ENCODE data around the gene PTPN11. TPM values are rescaled to one million over a fixed set of nuclear protein-coding genes. Genes with fewer than 3 reads are reported as not detected.
A peak's percentile ranks its signal among the peaks of the same experiment; 100 is the strongest.

Gene PTPN11
- 100 to 1,000 TPM in 1 of 3 donors, 10 to 100 TPM in 2; 53.5 to 118 (median 70.7) TPM for total RNA-seq
- long read RNA-seq, donor 1, full-length matches to known transcripts: 63 of 90 reads
- long read RNA-seq, donor 1, partial matches to known transcripts: 6 of 90 reads
- long read RNA-seq, donor 1, other reads (novel, unspliced or antisense): 21 of 90 reads
- long read RNA-seq, donor 2, full-length matches to known transcripts: 1 of 25 reads
- long read RNA-seq, donor 2, partial matches to known transcripts: 21 of 25 reads
- long read RNA-seq, donor 2, other reads (novel, unspliced or antisense): 3 of 25 reads

DNA sequence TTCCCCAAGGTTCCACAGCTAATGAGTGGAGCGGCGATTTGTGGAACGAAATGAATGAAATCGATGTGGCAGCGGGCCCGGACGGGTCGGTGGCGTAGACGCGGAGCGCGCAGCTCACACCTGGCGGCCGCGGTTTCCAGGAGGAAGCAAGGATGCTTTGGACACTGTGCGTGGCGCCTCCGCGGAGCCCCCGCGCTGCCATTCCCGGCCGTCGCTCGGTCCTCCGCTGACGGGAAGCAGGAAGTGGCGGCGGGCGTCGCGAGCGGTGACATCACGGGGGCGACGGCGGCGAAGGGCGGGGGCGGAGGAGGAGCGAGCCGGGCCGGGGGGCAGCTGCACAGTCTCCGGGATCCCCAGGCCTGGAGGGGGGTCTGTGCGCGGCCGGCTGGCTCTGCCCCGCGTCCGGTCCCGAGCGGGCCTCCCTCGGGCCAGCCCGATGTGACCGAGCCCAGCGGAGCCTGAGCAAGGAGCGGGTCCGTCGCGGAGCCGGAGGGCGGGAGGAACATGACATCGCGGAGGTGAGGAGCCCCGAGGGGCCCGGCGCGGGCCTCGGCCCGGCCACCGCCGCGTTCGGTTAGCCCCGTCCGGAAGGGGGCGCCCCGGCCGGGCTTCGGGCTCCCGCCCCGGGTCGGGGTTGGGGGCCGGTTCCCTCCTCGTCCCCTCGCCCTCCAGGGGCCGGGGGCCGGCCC is at the start of gene PTPN11:
Gene PTPN11 (plus strand): TSS at position 340 of the 689 bp plus-strand sequence. CDS start 165 bp downstream, at position 505.
- Histone ChIP-seq H3K9me3 (no peaks in the 10 kb centered on the region), H3K4me3 (peak within 1 kb of the TSS; percentile 93), H3K36me3 (ENCODE audit: low read depth) (no peaks in the 10 kb centered on the region), H3K4me1 (ENCODE audit: low read depth) (peaks cover 18% of the 10 kb centered on the region)
- TF ChIP-seq, protein P1, sequence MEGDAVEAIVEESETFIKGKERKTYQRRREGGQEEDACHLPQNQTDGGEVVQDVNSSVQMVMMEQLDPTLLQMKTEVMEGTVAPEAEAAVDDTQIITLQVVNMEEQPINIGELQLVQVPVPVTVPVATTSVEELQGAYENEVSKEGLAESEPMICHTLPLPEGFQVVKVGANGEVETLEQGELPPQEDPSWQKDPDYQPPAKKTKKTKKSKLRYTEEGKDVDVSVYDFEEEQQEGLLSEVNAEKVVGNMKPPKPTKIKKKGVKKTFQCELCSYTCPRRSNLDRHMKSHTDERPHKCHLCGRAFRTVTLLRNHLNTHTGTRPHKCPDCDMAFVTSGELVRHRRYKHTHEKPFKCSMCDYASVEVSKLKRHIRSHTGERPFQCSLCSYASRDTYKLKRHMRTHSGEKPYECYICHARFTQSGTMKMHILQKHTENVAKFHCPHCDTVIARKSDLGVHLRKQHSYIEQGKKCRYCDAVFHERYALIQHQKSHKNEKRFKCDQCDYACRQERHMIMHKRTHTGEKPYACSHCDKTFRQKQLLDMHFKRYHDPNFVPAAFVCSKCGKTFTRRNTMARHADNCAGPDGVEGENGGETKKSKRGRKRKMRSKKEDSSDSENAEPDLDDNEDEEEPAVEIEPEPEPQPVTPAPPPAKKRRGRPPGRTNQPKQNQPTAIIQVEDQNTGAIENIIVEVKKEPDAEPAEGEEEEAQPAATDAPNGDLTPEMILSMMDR (IDR thresholded peaks at IDR 0.05): peak; percentile 19
- ATAC-seq (peak; percentile 98), DNase-seq (peak; percentile 92 to 95 (median 94))
- intact Hi-C loops (cut with DNase I, micrococcal nuclease): no loop called here

DNA sequence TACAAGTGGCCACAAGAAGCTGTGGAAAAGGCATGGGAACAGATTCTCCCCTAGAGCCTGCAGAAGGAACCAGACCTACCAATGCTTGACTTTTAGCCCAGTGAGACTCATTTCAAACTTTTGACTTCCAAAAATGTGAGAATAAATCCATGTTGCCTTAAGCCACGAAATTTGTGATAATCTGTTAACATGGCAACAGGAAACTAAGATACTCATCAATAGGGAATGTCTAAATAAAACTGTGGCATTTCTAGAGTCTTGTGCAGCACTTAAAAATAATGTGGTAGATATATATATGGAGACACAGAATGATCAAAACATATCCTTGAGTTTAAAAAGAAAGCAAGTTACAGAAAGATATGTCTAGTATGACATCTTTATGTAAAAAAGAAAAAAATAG is 48.5 kb upstream of the PTPN11 start:
- TF ChIP-seq, protein P1 (IDR thresholded peaks at IDR 0.05): no peak
- ATAC-seq: no peak
- Histone ChIP-seq H3K9me3 (no peaks in the 10 kb centered on the region), H3K4me3 (no peak overlapping the region), H3K4me1 (ENCODE audit: low read depth) (no peaks in the 10 kb centered on the region), H3K36me3 (ENCODE audit: low read depth) (no peaks in the 10 kb centered on the region)
- no peak for DNase-seq
- intact Hi-C loops (cut with DNase I, micrococcal nuclease): no loop called here

DNA sequence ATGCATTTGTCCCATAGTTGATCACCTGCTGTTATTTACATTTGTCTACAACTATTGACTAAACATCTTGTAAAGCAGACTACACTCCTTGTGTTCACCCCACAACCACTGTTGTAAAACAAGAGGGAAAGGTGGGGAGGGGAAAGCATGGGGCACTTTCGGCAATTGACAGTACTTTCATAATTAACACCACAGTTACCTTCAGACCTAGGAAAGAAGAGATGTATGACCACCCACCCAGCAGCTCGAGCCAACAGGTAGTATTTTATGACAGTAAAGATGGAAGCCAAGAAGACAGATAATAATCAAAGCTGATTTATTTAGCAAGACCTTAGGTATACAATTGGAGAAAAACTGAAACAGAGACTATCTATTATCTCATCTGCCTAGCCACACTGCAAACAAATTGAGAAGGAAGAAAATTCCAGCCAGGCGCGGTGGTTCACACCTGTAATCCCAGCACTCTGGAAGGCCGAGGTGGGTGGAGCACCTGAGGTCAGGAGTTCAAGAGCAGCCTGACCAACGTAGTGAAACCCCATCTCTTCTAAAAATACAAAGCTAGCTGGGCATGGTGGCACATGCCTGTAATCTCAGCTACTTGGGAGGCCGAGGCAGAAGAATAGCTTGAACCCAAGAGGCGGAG is 47.8 kb upstream of the PTPN11 start:
- ATAC-seq (peak; percentile 58), DNase-seq (no peak)
- intact Hi-C loops (cut with DNase I, micrococcal nuclease): no loop called here

DNA sequence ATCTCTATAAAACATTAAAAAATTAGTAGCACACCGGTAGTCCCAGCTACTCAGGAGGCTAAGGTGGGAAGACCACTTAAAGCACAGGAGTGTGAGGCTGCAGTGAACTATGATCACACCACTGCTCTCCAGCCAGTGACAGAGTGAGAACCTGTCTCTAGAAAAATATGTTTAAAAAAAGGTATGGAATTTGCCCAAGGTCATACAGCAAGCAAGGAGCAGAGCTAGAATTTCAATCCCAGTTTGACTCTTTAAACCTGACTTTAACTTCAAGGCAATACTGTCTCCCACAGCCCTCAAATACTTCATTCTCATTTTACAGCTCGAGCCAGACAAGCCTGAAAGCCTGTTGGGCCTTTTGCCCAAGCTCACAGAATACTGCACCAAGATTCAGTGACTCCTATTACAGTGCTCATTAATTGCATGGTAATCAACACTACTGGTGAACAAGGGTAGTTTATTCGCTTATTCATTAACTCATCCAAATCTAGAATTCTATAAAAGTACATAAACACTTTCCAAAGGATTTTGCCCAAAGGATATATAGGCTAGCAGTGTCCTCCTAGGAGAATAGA is 44.5 kb upstream of the PTPN11 start:
- Histone ChIP-seq H3K36me3 (ENCODE audit: low read depth) (no peaks in the 10 kb centered on the region), H3K4me1 (ENCODE audit: low read depth) (peaks cover 3% of the 10 kb centered on the region), H3K9me3 (no peaks in the 10 kb centered on the region), H3K4me3 (no peak overlapping the region)
- DNase-seq (no peak), ATAC-seq (no peak)
- TF ChIP-seq, protein P1 (IDR thresholded peaks at IDR 0.05): no peak
- intact Hi-C loops (cut with DNase I, micrococcal nuclease): no loop called here

More for the DNA sequence above, 47.8 kb upstream of the PTPN11 start:
- Histone ChIP-seq H3K9me3 (no peaks in the 10 kb centered on the region), H3K4me3 (no peak overlapping the region), H3K4me1 (ENCODE audit: low read depth) (no peaks in the 10 kb centered on the region), H3K36me3 (ENCODE audit: low read depth) (no peaks in the 10 kb centered on the region)
- TF ChIP-seq, protein P1 (IDR thresholded peaks at IDR 0.05): no peak

DNA sequence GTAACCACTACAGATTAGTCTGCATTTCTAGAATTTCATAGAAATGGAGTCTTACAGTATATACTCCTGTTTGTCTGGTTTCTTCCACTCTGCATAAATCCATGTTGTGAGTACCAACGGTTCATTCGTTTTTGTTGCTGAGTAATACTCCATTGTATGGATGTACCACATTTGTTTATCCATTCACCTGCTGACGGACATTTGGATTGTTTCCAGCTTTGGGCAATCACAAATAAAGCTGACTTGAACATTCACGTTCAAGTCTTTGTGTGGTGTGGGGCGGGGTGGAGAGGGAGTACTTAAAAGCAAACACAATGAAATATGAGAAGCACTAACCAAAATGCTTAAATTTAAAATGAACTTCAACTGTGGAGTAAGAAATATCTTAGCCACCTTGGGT is 43.6 kb upstream of the PTPN11 start:
- H3K4me3 ChIP-seq: no peak overlapping the region
- no peaks in the 10 kb centered on the region for H3K36me3 ChIP-seq (ENCODE audit: low read depth)
- no peak for DNase-seq
- ATAC-seq: no peak
- TF ChIP-seq, protein P1 (IDR thresholded peaks at IDR 0.05): no peak
- H3K9me3 ChIP-seq: no peaks in the 10 kb centered on the region
- intact Hi-C loops (cut with DNase I, micrococcal nuclease): no loop called here
- H3K4me1 ChIP-seq (ENCODE audit: low read depth): peaks cover 10% of the 10 kb centered on the region
